ENCODE results near the gene RNF144B. TPM values are rescaled to one million over a fixed set of nuclear protein-coding genes. Genes with fewer than 3 reads are reported as not detected.

The RNF144B gene
- total and polyA plus RNA-seq, 2 of the 13 experiments (the other 11 are each of a cell fraction or from before 2014, with no cell fraction given), result 1.8 to 4.3 TPM

GRCh38 chr6:18387061-18387721 lies at the start of gene RNF144B (continued):
- TF ChIP-seq DMTF1 (CRISPR knock-in tag; IDR thresholded peaks at IDR 0.05) (no peak), ZNF580 (CRISPR knock-in tag; IDR thresholded peaks at IDR 0.05; ENCODE audit: borderline replicate concordance, low read depth) (peak; percentile 85; the same call in 1 of the 2 replicates), KDM5A (IDR thresholded peaks at IDR 0.05; ENCODE audit: borderline replicate concordance, low read length) (no peak), SOX6 (IDR thresholded peaks at IDR 0.05) (no peak), SOX6 (CRISPR knock-in tag; IDR thresholded peaks at IDR 0.05) (peak; percentile 77), ZNF224 (CRISPR knock-in tag; IDR thresholded peaks at IDR 0.05) (0 out of 2 replicates have a peak, but pooled peaks have one; percentile 75), ZFP91 (CRISPR knock-in tag; IDR thresholded peaks at IDR 0.05; ENCODE audit: borderline replicate concordance) (peak; percentile 93; the same call in 1 of the 2 replicates), CC2D1A (CRISPR knock-in tag; IDR thresholded peaks at IDR 0.05) (no peak), RELA (CRISPR knock-in tag; IDR thresholded peaks at IDR 0.05) (no peak), ZNF382 (CRISPR knock-in tag; IDR thresholded peaks at IDR 0.05; ENCODE audit: borderline replicate concordance) (no peak), KDM5B (CRISPR knock-in tag; IDR thresholded peaks at IDR 0.05; ENCODE audit: borderline replicate concordance) (peak; percentile 81; the same call in 1 of the 2 replicates), MYNN (CRISPR knock-in tag; IDR thresholded peaks at IDR 0.05; ENCODE audit: low read depth) (no peak), ZNF274 (CRISPR knock-in tag; IDR thresholded peaks at IDR 0.05) (peak; percentile 78), IRF9 (CRISPR knock-in tag; IDR thresholded peaks at IDR 0.05; ENCODE audit: borderline replicate concordance) (peak; percentile 89; the same call in 1 of the 2 replicates), ZNF768 (CRISPR knock-in tag; IDR thresholded peaks at IDR 0.05) (peak; percentile 79), MXD4 (CRISPR knock-in tag; IDR thresholded peaks at IDR 0.05) (peak; percentile 92), FOXP4 (CRISPR knock-in tag; IDR thresholded peaks at IDR 0.05) (peak; percentile 80), ZKSCAN8 (CRISPR knock-in tag; IDR thresholded peaks at IDR 0.05; ENCODE audit: borderline replicate concordance) (0 out of 2 replicates have a peak, but pooled peaks have one; percentile 52), MXI1 (IDR thresholded peaks at IDR 0.05; ENCODE audit: borderline replicate concordance, low read depth, low read length) (peak; percentile 87; the same call in 2 of the 3 replicates), ZNF280B (CRISPR knock-in tag; IDR thresholded peaks at IDR 0.05; ENCODE audit: borderline replicate concordance) (peak; percentile 52; the same call in 1 of the 2 replicates)
